Astrocyte of the spinal cord (primary cell): ENCODE results near the gene NAB2.

Source experiments
- DNase-seq: peaks from one replicate; pipeline ENCODE4 v3.0.0; 2011; ENCODE audit warnings: low read depth, low spot score
- H3K4me3 ChIP-seq: 2 replicates; pipeline ENCODE4 v1.5.1; 2011; ENCODE audit warnings: low read depth, mild to moderate bottlenecking, low read length, moderate library complexity
- in situ Hi-C: cut with HindIII; loops from 2 replicates; pipeline ENCODE4 v1.10.0; 2017; ENCODE audit warnings: low sequenced_read_pairs
- TF ChIP-seq, protein P1 (sequence below): IDR thresholded peaks from 2 replicates; pipeline ENCODE4 v1.5.1; 2012; ENCODE audit warnings: low read depth, mild to moderate bottlenecking, low read length, inconsistent platforms

NAB2 gene

GRCh38 chr12:57090924-57091637, 2.2 kb downstream of the NAB2 start:
- no peak for DNase-seq
- peak overlapping the region; percentile 87 for H3K4me3 ChIP-seq
- in situ Hi-C loops = no loop called here
- TF ChIP-seq, protein P1, sequence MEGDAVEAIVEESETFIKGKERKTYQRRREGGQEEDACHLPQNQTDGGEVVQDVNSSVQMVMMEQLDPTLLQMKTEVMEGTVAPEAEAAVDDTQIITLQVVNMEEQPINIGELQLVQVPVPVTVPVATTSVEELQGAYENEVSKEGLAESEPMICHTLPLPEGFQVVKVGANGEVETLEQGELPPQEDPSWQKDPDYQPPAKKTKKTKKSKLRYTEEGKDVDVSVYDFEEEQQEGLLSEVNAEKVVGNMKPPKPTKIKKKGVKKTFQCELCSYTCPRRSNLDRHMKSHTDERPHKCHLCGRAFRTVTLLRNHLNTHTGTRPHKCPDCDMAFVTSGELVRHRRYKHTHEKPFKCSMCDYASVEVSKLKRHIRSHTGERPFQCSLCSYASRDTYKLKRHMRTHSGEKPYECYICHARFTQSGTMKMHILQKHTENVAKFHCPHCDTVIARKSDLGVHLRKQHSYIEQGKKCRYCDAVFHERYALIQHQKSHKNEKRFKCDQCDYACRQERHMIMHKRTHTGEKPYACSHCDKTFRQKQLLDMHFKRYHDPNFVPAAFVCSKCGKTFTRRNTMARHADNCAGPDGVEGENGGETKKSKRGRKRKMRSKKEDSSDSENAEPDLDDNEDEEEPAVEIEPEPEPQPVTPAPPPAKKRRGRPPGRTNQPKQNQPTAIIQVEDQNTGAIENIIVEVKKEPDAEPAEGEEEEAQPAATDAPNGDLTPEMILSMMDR = peak; percentile 9

- H3K4me3 ChIP-seq = no peak overlapping the region
- DNase-seq = no peak
- TF ChIP-seq, protein P1 = no peak
- in situ Hi-C loops = no loop called here
These were observed 3.0 kb downstream of the NAB2 start for GRCh38 chr12:57091638-57092528.

DNA sequence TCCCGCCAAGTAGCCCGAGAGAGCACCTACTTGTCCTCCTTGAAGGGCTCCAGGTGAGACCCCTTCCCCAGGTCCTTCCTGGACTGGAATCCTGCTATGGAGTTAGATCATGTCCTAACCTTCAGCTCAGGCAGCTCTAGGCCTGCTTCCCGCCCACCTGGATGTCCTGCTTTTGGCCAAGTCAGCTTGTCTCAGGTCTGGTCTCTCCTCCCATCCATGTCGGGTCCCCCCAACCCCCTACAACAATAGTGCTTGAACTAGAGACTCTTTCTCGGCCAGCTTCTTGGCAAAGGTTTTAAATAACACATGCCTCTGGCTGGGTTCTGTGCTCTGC, 3.6 kb downstream of the NAB2 start:
- TF ChIP-seq, protein P1 = no peak
- H3K4me3 ChIP-seq = no peak overlapping the region
- in situ Hi-C loops = no loop called here
- no peak for DNase-seq

DNA sequence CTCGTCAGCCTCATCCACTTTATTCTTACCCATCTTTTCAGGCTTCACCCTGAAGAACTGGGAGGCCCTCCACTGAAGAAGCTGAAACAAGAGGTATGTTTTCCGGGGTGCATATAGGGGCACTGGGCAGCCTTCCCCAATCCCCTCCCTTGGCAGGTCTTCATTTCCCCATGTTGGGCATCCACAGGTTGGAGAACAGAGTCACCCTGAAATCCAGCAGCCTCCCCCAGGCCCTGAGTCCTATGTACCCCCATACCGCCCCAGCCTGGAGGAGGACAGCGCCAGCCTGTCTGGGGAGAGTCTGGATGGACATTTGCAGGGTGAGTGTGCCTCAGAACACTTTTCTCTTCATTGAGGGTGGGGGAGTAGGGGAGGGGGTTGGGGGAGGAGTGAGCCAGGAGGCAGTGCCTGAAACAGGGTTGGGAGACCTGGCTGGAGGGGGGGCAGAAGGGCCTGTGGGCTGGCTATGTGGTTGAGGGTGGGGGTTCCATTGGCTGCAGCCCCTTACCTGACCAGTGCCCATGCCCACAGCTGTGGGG, 4.0 kb downstream of the NAB2 start:
- TF ChIP-seq, protein P1 = no peak
- in situ Hi-C loops = no loop called here
- DNase-seq = no peak
- no peak overlapping the region for H3K4me3 ChIP-seq

- peak; percentile 81 for DNase-seq
- in situ Hi-C loops = no loop called here
- TF ChIP-seq, protein P1 = peak; percentile 71
- H3K4me3 ChIP-seq = no peak overlapping the region
These were observed 4.7 kb downstream of the NAB2 start for GRCh38 chr12:57093415-57094207.
